H9 (cell line): ENCODE results near the gene CREB5. TPM values are rescaled to one million over a fixed set of nuclear protein-coding genes. Genes with fewer than 3 reads are reported as not detected.

Experiments used
- DNase-seq: peaks from one replicate; pipeline ENCODE4 v3.0.0-alpha.2; 2017
- H2AFZ ChIP-seq: one replicate; pipeline ENCODE4 v1.6.1; 2013; ENCODE audit warnings: mild to moderate bottlenecking, low read length, control low read depth, moderate library complexity
- H2AK5ac ChIP-seq: 2 replicates; pipeline ENCODE4 v1.6.1; 2013; ENCODE audit warnings: low read length, control low read depth, mixed read lengths; ENCODE audit not compliant: insufficient read length
- H2BK120ac ChIP-seq: one replicate; pipeline ENCODE4 v1.6.1; 2013; ENCODE audit warnings: low read depth, mild to moderate bottlenecking, low read length, control low read depth, inconsistent platforms; ENCODE audit not compliant: poor library complexity, severe bottlenecking
- H2BK12ac ChIP-seq: 2 replicates; pipeline ENCODE4 v1.6.1; 2013; ENCODE audit warnings: low read length, control low read depth, mixed read lengths, low read depth; ENCODE audit not compliant: insufficient read length
- H2BK15ac ChIP-seq: 2 replicates; pipeline ENCODE4 v1.6.1; 2013; ENCODE audit warnings: low read depth, low read length, control low read depth
- H2BK20ac ChIP-seq: one replicate; pipeline ENCODE4 v1.6.1; 2013; ENCODE audit warnings: low read depth, mild to moderate bottlenecking, low read length, control low read depth, inconsistent platforms; ENCODE audit not compliant: poor library complexity, severe bottlenecking
- H2BK5ac ChIP-seq: 2 replicates; pipeline ENCODE4 v1.6.1; 2013; ENCODE audit warnings: low read length, control low read depth, mixed read lengths; ENCODE audit not compliant: insufficient read length
- H3K14ac ChIP-seq: 2 replicates; pipeline ENCODE4 v1.6.1; 2013; ENCODE audit warnings: low read length, control low read depth; ENCODE audit not compliant: insufficient read depth
- H3K18ac ChIP-seq: 2 replicates; pipeline ENCODE4 v1.6.1; 2013; ENCODE audit warnings: low read depth, mild to moderate bottlenecking, mixed read lengths, low read length, control low read depth; ENCODE audit not compliant: insufficient read length
- H3K23ac ChIP-seq: 2 replicates; pipeline ENCODE4 v1.6.1; 2013; ENCODE audit warnings: low read length, control low read depth, mixed read lengths, low read depth; ENCODE audit not compliant: insufficient read length
- H3K23me2 ChIP-seq: 2 replicates; pipeline ENCODE4 v1.6.1; 2013; ENCODE audit warnings: low read depth, mild to moderate bottlenecking, mixed read lengths, low read length, control low read depth; ENCODE audit not compliant: insufficient read length, poor library complexity, severe bottlenecking
- H3K27ac ChIP-seq: 2 replicates; pipeline ENCODE4 v1.5.1; 2013; ENCODE audit warnings: low read length, control low read depth, mixed read lengths, low read depth; ENCODE audit not compliant: insufficient read length
- H3K27me3 ChIP-seq: 2 replicates; pipeline ENCODE4 v1.6.1; 2013; ENCODE audit warnings: low read length, control low read depth, inconsistent platforms; ENCODE audit not compliant: insufficient read depth
- H3K4ac ChIP-seq: 2 replicates; pipeline ENCODE4 v1.6.1; 2013; ENCODE audit warnings: low read depth, mild to moderate bottlenecking, control low read depth, inconsistent platforms, low read length, moderate library complexity
- H3K4me1 ChIP-seq: 2 replicates; pipeline ENCODE4 v1.6.1; 2013; ENCODE audit warnings: low read length, control low read depth, inconsistent platforms; ENCODE audit not compliant: insufficient read depth
- H3K4me2 ChIP-seq: 2 replicates; pipeline ENCODE4 v1.6.1; 2013; ENCODE audit warnings: low read length, control low read depth, mixed read lengths; ENCODE audit not compliant: insufficient read length, insufficient read depth
- H3K56ac ChIP-seq: 2 replicates; pipeline ENCODE4 v1.6.1; 2013; ENCODE audit warnings: low read depth, mild to moderate bottlenecking, mixed read lengths, low read length, control low read depth; ENCODE audit not compliant: insufficient read length
- H3K79me1 ChIP-seq: 2 replicates; pipeline ENCODE4 v1.6.1; 2013; ENCODE audit warnings: low read depth, mild to moderate bottlenecking, moderate library complexity, low read length, control low read depth, inconsistent platforms; ENCODE audit not compliant: insufficient read depth, poor library complexity, severe bottlenecking
- H3K79me2 ChIP-seq: 2 replicates; pipeline ENCODE4 v1.6.1; 2013; ENCODE audit warnings: low read length, control low read depth, inconsistent platforms; ENCODE audit not compliant: insufficient read depth
- H3K9ac ChIP-seq: 2 replicates; pipeline ENCODE4 v1.6.1; 2013; ENCODE audit warnings: low read length, control low read depth, mixed read lengths; ENCODE audit not compliant: insufficient read length; ENCODE audit errors: extremely low read depth
- H3K9me3 ChIP-seq: one replicate; pipeline ENCODE4 v1.6.1; 2013; ENCODE audit warnings: low read depth, low read length, inconsistent platforms; ENCODE audit not compliant: control insufficient read depth
- H3T11ph ChIP-seq: one replicate; pipeline ENCODE4 v1.6.1; 2013; ENCODE audit warnings: mild to moderate bottlenecking, low read length, control low read depth, inconsistent platforms
- H4K20me1 ChIP-seq: one replicate; pipeline ENCODE4 v1.6.1; 2013; ENCODE audit not compliant: control insufficient read depth, insufficient read length, insufficient read depth
- H4K5ac ChIP-seq: 2 replicates; pipeline ENCODE4 v1.6.1; 2013; ENCODE audit warnings: low read depth, mild to moderate bottlenecking, mixed read lengths, low read length, control low read depth; ENCODE audit not compliant: insufficient read length
- H4K8ac ChIP-seq: replicated peaks from 2 replicates; pipeline ENCODE4 v1.6.1; 2013; ENCODE audit warnings: low read length, control low read depth, mixed read lengths, low read depth; ENCODE audit not compliant: insufficient read length
- H4K91ac ChIP-seq: 2 replicates; pipeline ENCODE4 v1.6.1; 2013; ENCODE audit warnings: low read depth, mild to moderate bottlenecking, moderate library complexity, mixed read lengths, low read length, control low read depth; ENCODE audit not compliant: insufficient read length
- H3K27ac Mint-ChIP-seq, 3 experiments: 2 replicates in 2 of 3; 3 replicates in 1 of 3; pipeline ENCODE4 v1.8.0; 2020 to 2021; ENCODE audit warnings: mixed read lengths in 3 of 3, mild to moderate bottlenecking in 1 of 3, moderate library complexity in 1 of 3
- H3K27me3 Mint-ChIP-seq: 2 replicates; pipeline ENCODE4 v1.8.0; 2021; ENCODE audit warnings: low read depth, mild to moderate bottlenecking, moderate library complexity, mixed read lengths
- H3K36me3 Mint-ChIP-seq, 3 experiments: 2 replicates in 2 of 3; 3 replicates in 1 of 3; pipeline ENCODE4 v1.8.0; 2020 to 2021; ENCODE audit warnings: low read depth in 3 of 3, mixed read lengths in 3 of 3; ENCODE audit not compliant: insufficient read depth in 1 of 3
- H3K4me1 Mint-ChIP-seq, 2 experiments: 2 replicates each; pipeline ENCODE4 v1.8.0; 2020; ENCODE audit warnings: mixed read lengths in 2 of 2
- H3K4me3 Mint-ChIP-seq, 2 experiments: 2 replicates in 1 of 2; 3 replicates in 1 of 2; pipeline ENCODE4 v1.8.0; 2020 to 2021; ENCODE audit warnings: mild to moderate bottlenecking in 2 of 2, mixed read lengths in 2 of 2, moderate library complexity in 1 of 2
- H3K9me3 Mint-ChIP-seq, 2 experiments: 2 replicates in 1 of 2; 3 replicates in 1 of 2; pipeline ENCODE4 v1.8.0; 2020; ENCODE audit warnings: mild to moderate bottlenecking in 2 of 2, mixed read lengths in 2 of 2, moderate library complexity in 1 of 2
- CTCF ChIP-seq: fragments of 200-600 bp; sonication (generic); conservative IDR thresholded peaks from 3 replicates; pipeline ENCODE4 v1.8.0; 2021; ENCODE audit warnings: antibody characterized with exemption, mild to moderate bottlenecking
- WGBS: extraction: QIAGEN DNeasy Blood & Tissue Kit; methylation state at CpG from one replicate; pipeline ENCODE4 v1.1.7; 2013; ENCODE audit warnings: missing lambda C conversion rate, low lambda C conversion rate, mixed read lengths; ENCODE audit not compliant: insufficient read length; ENCODE audit errors: extremely low coverage; 5-methylcytosine and 5-hydroxymethylcytosine counted together
- total RNA-seq: library from RNA; stranded (reverse); gene quantifications from 2 replicates; pipeline ENCODE4 v1.2.1, GENCODE V29; 2021

CREB5 gene
- total RNA-seq, 1 experiment from 2014 or later = 4.0 TPM

DNA sequence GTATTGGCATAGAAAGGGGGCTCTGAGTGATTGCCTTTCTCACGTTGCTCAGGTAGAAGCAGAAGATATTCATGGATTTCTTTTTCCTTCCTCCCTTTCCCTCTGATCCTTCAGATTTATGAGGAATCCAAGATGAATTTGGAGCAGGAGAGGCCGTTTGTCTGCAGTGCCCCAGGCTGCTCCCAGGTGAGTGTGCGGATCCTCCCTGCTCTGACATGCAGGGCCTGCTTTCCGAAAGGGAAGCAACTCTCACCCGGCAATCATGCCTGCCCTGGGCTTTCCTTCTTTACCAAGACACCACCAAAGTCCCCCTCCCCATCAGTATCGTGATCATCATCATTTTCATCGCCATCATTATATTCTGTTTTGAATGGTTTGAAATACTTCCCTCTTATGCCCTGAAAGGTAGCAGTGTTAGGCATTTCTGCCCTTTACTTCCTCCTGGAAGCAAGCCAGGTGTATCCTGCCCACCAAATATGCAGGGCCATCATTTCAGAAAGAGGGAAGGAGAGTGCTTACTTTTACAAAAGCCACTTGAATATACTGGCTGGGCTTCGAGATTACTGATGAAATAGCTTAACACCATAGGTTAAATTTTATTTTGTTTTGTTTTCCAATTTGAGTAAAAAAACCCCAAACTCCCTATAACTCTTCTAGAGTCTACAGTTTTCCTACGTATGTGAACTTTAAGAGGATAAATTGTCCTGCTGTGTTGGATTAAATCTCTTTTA lies 75.9 kb downstream of the CREB5 start:
- no peak for DNase-seq
- Histone ChIP-seq H3K79me1 (no peaks in the 10 kb centered on the region), H2AK5ac (no peak overlapping the region), H2BK120ac (no peak overlapping the region), H3K4ac (no peak overlapping the region), H3K23me2 (no peaks in the 10 kb centered on the region), H3K4me1 (peaks cover 5% of the 10 kb centered on the region; the same call in 1 of the 2 replicates), H3K9me3 (no peaks in the 10 kb centered on the region), H4K20me1 (no peaks in the 10 kb centered on the region), H2BK5ac (no peak overlapping the region), H4K5ac (no peak overlapping the region), H3K56ac (no peak overlapping the region), H3K79me2 (no peaks in the 10 kb centered on the region), H2BK20ac (no peak overlapping the region), H2BK12ac (no peak overlapping the region), H3T11ph (no peak overlapping the region), H3K27me3 (no peaks in the 10 kb centered on the region), H3K9ac (no peak overlapping the region), H3K23ac (no peak overlapping the region), H4K91ac (no peak overlapping the region), H3K18ac (no peak overlapping the region), H2AFZ (no peak overlapping the region), H3K14ac (no peak overlapping the region), H2BK15ac (no peak overlapping the region), H3K27ac (no peak overlapping the region), H4K8ac (no peak overlapping the region), H3K4me2 (no peak overlapping the region)
- H3K27me3 Mint-ChIP-seq = no peaks in the 10 kb centered on the region
- H3K4me1 Mint-ChIP-seq = peaks cover 39 to 47% of the 10 kb centered on the region in 2 experiments
- H3K9me3 Mint-ChIP-seq = peaks cover 0 to 2% of the 10 kb centered on the region in 2 experiments; a peak in 1 of 5 replicates
- no peak overlapping the region for H3K4me3 Mint-ChIP-seq
- H3K27ac Mint-ChIP-seq = no peak overlapping the region
- TF ChIP-seq CTCF = no peak
- H3K36me3 Mint-ChIP-seq = 0 out of 7 replicates have a peak, but pooled peaks cover 0 to 1% (median 0%) of the 10 kb centered on the region in 3 experiments
- no CpG with 5 or more reads among the region's 9 CpGs for WGBS
